NCI-H2227 treated with DMSO at 0.1 percent for 48 hours (cell line): ENCODE data around the gene PSMC3.

Source experiments
- DNase-seq: peaks from one replicate; lab custom pipeline; 2025; lab: John Stamatoyannopoulos, UW

Gene PSMC3

DNA sequence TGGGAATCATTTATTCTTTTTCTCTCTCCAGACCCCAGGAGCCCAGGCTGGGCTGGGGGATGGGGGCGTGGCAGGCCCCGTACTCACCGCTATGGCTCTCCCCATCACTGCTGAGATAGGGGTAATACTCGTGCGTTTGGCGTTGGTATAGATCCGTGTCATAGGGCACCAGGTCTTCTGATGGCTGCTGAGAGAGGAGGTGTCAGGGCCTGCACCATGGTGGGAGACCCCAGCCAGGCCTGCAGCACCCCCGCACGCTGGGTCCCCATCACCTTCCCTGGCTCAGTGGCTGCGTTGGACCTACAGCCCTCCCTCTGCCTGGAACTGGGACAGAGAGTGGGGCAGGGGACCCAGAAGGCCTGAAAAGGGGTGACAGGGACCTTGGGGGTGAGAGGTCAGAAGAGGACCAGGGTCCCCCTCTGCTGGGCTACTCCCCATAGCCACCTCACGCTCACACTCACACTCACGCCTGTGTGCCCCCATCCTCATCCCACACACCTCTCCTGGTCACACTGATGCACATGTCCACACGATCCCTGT is 50.6 kb downstream of the PSMC3 start:
- DNase-seq, result no peak

DNA sequence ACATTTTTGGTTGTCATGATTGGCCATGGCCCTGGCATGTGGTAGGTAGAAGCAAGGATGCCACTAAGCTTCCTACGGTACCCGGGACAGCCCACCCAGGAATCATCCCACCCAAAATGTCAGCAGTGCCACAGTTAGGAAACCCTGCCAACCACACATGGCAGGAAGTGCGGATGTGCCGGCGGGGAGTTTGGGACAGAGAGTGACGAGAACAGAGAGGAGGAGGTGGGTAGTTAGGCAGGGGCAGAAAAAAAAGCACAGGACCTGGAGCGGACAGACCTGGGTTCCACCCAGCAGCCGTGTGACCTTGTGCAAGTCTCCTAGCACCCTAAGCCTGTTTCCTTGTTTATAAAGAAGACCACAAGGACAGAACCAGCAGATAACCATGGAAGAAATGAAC is 51.2 kb downstream of the PSMC3 start:
- DNase-seq, result no peak

- DNase-seq, result no peak
Measured at GRCh38 chr11:47374720-47375019, 51.6 kb downstream of the PSMC3 start.

DNA sequence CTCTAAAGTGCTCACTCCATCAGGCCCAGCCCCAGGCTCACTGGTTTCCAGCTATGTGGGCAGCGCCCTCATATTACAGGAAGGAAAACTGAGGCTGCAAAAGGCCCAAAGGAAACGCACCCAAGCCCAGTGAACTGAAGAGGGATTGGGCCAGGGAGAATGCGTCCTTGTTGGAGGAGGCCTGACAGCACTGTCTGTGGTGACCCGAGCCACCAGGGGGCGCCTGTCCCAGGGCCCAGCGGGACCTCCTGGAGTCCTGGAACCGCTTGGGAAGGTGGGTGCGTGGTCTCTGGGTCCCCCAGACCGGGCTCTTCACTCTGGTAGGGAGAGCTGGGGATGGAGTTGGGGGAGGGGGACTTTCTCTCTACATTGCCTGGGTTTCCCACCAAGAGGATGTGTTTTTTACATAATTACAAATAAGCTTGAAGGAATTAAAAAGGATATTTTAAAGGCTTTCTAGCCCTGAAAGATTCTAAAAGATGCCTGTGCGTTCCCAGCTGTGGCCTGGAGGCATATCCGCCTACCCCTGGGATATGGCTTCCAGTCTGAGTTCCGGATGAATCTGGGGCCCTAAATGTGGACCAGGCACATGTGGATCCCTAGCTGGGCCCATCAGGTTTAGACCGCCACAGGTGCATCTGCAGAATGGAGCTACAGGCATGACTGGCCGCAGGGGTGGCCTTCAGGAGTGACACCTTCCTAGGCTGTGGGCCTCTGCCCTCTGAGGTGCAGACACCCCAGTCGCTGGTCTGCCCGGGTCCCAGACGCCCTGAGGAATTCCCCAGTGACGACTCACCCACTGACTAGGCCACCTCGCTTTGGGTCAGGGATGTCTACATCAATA is 52.1 kb downstream of the PSMC3 start:
- peak; percentile 6 for DNase-seq

DNA sequence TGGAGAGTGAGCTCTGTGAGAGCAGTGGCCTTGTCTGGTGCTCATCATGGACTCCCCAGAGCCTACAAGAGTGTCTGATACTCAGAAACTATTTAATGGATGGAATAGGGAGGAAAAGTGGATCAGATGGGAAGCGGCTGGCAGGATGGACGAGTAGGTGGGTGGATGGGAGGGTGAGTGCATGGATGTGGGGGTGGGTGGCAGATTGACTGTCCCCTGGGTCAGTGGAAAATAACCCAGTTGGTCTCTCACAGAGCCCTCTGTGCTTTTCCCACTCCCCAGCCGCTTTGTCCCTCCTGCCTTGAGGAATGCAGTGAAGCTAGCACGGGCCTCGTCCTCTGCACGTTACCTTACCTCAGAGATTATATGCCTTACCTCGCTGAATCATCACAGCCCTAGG is 53.8 kb downstream of the PSMC3 start:
- no peak for DNase-seq

DNA sequence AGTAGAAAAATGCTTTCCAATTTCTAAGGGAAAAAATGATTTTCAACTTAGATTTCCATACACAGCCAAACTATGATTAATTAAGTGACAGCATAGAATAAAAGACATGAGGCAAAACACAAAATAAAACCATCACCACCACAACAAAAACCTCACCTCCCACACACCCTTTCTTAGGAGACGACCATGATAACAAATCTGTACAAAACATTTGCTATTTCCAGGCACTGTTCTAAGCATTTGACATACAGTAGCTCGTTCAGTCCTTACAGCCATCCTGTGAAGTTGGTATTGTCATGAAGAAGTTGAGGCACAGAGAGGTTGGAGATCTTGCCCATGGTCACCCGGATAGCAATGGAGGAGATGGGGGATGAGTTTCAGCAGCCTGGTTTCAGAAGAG is 56.6 kb downstream of the PSMC3 start:
- no peak for DNase-seq
